ENCODE measurements around the gene DPP9. TPM values are rescaled to one million over a fixed set of nuclear protein-coding genes. Genes with fewer than 3 reads are reported as not detected.

Gene DPP9
- total and polyA plus RNA-seq, 2 of the 13 experiments (the other 11 are each of a cell fraction or from before 2014, with no cell fraction given), result 8.4 to 25.8 TPM

DNA sequence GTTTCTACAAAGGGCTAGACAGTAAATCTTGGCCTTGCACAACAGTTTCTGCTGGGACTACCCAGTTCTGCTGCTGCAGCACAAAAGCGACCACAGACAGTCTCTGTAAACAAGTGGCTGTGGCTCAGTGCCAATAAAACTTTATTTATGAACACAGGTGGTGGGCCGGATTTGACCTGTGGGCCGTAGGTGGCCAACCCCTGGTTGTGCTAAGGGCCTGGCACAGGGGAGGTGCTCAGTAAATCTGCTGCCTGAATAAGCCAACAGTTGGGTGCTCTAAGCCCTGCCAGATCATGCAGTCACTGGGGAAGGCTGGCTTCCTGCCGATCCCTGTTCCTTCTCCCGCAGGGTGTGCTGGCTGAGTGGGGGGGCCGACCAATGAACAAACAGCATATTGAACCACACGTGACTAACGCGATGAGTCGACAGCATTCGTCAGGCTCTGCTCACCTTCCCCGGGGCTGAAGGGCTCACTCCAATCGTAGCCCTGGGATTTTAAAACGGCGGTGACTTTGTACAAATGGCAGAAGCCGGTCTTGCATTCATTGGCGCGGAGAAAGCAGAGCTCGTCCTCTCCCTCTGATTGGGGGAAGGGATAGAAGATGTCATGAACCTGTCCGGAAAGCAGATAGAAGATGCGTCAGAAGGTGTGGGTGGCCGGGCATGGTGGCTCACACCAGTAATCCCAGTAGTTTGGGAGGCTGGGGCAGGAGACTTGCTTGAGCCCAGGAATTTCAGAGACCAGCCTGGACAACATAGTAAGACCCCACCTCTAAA is 29.2 kb downstream of the DPP9 start:
- FAIRE-seq, result no peak
- ATAC-seq, result no peak
- no peaks in the 10 kb centered on the region; a peak in 1 of 5 replicates for H3K27me3 ChIP-seq (ENCODE audit: control insufficient read depth in 1 of 2, insufficient read depth in 2 of 2, low read length in 2 of 2)
- in situ Hi-C loops (cut with HindIII; ENCODE audit: extremely low pct_ligation_motif_present, low pct_unique_long_range_greater_than_20kb), result no loop called here
- intact Hi-C loops (cut with micrococcal nuclease; ENCODE audit: unreplicated experiment), result no loop called here
- CTCF ChIA-PET (ENCODE audit: low intra/inter-chr PET ratio, low total read pairs), result no interaction called here
- no peaks in the 10 kb centered on the region for H4K20me1 ChIP-seq (ENCODE audit: insufficient read depth, low read length)
- H3K4me1 ChIP-seq (ENCODE audit: insufficient read depth, low read length), result no peaks in the 10 kb centered on the region
- no peak overlapping the region for H3K4me3 ChIP-seq (replicated peaks in 1 of 3; ENCODE audit: insufficient read depth in 1 of 3, low read depth in 2 of 3, low read length in 3 of 3)
- no peak overlapping the region for H3K4me2 ChIP-seq (ENCODE audit: low read depth, low read length)
- BruUV-seq (replicated peaks), result no TSS peak
- POLR2A ChIA-PET, result no interaction called here
- peaks cover 35 to 64% of the 10 kb centered on the region in 2 experiments for H3K36me3 ChIP-seq (replicated peaks in 1 of 2; ENCODE audit: control insufficient read depth in 1 of 2, insufficient read depth in 2 of 2, low read length in 2 of 2)
- H3K9me3 ChIP-seq (ENCODE audit: low read length), result no peaks in the 10 kb centered on the region
- no peak for DNase-seq (ENCODE audit: low spot score)
- H3K27ac ChIP-seq (ENCODE audit: extremely low read length, insufficient read depth, low read length), result no peak overlapping the region
- WGBS (ENCODE audit: low lambda C conversion rate), result 96% methylated on average over 20 of the region's 22 CpGs
- no peak overlapping the region for H3K9ac ChIP-seq (ENCODE audit: insufficient read depth, low read depth, low read length)
- H2AFZ ChIP-seq (ENCODE audit: low read length), result no peak overlapping the region
- no peaks in the 10 kb centered on the region for H3K79me2 ChIP-seq (ENCODE audit: insufficient read depth, low read length)
- 0 out of 2 replicates have a peak, but pooled peaks have one; percentile 44 for TF ChIP-seq ZNF121 (CRISPR knock-in tag; IDR thresholded peaks at IDR 0.05)
- TF ChIP-seq HDAC1 (CRISPR knock-in tag; IDR thresholded peaks at IDR 0.05), result no peak
- no peak for TF ChIP-seq TBP (CRISPR knock-in tag; IDR thresholded peaks at IDR 0.05)
- TF ChIP-seq HNF1B (CRISPR knock-in tag; IDR thresholded peaks at IDR 0.05), result no peak
- TF ChIP-seq TGIF2 (CRISPR knock-in tag; IDR thresholded peaks at IDR 0.05), result no peak
- no peak for TF ChIP-seq ZNF788 (CRISPR knock-in tag; IDR thresholded peaks at IDR 0.05; ENCODE audit: borderline replicate concordance)
- TF ChIP-seq CENPT (CRISPR knock-in tag; IDR thresholded peaks at IDR 0.05; ENCODE audit: low read depth), result no peak
- no peak for TF ChIP-seq GATA4 (IDR thresholded peaks at IDR 0.05; ENCODE audit: borderline replicate concordance, low read depth)
- TF ChIP-seq, protein P1, sequence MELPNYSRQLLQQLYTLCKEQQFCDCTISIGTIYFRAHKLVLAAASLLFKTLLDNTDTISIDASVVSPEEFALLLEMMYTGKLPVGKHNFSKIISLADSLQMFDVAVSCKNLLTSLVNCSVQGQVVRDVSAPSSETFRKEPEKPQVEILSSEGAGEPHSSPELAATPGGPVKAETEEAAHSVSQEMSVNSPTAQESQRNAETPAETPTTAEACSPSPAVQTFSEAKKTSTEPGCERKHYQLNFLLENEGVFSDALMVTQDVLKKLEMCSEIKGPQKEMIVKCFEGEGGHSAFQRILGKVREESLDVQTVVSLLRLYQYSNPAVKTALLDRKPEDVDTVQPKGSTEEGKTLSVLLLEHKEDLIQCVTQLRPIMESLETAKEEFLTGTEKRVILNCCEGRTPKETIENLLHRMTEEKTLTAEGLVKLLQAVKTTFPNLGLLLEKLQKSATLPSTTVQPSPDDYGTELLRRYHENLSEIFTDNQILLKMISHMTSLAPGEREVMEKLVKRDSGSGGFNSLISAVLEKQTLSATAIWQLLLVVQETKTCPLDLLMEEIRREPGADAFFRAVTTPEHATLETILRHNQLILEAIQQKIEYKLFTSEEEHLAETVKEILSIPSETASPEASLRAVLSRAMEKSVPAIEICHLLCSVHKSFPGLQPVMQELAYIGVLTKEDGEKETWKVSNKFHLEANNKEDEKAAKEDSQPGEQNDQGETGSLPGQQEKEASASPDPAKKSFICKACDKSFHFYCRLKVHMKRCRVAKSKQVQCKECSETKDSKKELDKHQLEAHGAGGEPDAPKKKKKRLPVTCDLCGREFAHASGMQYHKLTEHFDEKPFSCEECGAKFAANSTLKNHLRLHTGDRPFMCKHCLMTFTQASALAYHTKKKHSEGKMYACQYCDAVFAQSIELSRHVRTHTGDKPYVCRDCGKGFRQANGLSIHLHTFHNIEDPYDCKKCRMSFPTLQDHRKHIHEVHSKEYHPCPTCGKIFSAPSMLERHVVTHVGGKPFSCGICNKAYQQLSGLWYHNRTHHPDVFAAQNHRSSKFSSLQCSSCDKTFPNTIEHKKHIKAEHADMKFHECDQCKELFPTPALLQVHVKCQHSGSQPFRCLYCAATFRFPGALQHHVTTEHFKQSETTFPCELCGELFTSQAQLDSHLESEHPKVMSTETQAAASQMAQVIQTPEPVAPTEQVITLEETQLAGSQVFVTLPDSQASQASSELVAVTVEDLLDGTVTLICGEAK (IDR thresholded peaks at IDR 0.05), result no peak
- TF ChIP-seq, protein P1 (CRISPR knock-in tag; IDR thresholded peaks at IDR 0.05), result peak; percentile 96
- TF ChIP-seq, protein P2, sequence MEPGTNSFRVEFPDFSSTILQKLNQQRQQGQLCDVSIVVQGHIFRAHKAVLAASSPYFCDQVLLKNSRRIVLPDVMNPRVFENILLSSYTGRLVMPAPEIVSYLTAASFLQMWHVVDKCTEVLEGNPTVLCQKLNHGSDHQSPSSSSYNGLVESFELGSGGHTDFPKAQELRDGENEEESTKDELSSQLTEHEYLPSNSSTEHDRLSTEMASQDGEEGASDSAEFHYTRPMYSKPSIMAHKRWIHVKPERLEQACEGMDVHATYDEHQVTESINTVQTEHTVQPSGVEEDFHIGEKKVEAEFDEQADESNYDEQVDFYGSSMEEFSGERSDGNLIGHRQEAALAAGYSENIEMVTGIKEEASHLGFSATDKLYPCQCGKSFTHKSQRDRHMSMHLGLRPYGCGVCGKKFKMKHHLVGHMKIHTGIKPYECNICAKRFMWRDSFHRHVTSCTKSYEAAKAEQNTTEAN (CRISPR knock-in tag; conservative IDR thresholded peaks at IDR 0.05), result no peak
- TF ChIP-seq ZNF282 (IDR thresholded peaks at IDR 0.05; ENCODE audit: partially characterized antibody), result no peak
- TF ChIP-seq RARA (CRISPR knock-in tag; IDR thresholded peaks at IDR 0.05), result no peak
